Right lobe of liver (tissue), 6 donors: Measurements from ENCODE around the gene PITPNM3. TPM values are rescaled to one million over a fixed set of nuclear protein-coding genes. Genes with fewer than 3 reads are reported as not detected.

ENCODE experiments used
- ATAC-seq, 4 donors: fragments of 200-7000 bp; cut with Tn5 transposase; one replicate each; pipeline ENCODE4 v1.9.1; 2020; ENCODE audit warnings: mild to moderate bottlenecking in 4 of 4, moderate library complexity in 4 of 4
- DNase-seq, 3 donors: peaks; one replicate each; pipeline ENCODE4 v3.0.0-alpha.2; 2020
- H3K27ac ChIP-seq, 3 donors: fragments of 200-600 bp; one replicate each; pipeline ENCODE4 v1.8.0; 2022
- H3K27me3 ChIP-seq, 2 donors: fragments of 200-600 bp; one replicate each; pipeline ENCODE4 v1.8.0; 2022
- H3K36me3 ChIP-seq, 4 donors: fragments of 200-600 bp; sonication (generic) in 1 of 4; one replicate each; pipeline versions ENCODE4 v1.5.1 to v1.8.0; 2017 to 2022; ENCODE audit warnings: control low read depth in 1 of 4
- H3K4me1 ChIP-seq, 4 donors: fragments of 200-600 bp; sonication (generic) in 1 of 4; one replicate each; pipeline versions ENCODE4 v1.5.1 to v1.8.0; 2017 to 2022; ENCODE audit warnings: control low read depth in 1 of 4
- H3K4me3 ChIP-seq, 3 donors: fragments of 200-600 bp; one replicate each; pipeline ENCODE4 v1.8.0; 2022
- H3K9me3 ChIP-seq, 4 donors: fragments of 200-600 bp; sonication (generic) in 1 of 4; one replicate each; pipeline versions ENCODE4 v1.5.1 to v1.8.0; 2017 to 2022; ENCODE audit warnings: control low read depth in 1 of 4
- POLR2A ChIP-seq: fragments of 450-650 bp; IDR thresholded peaks from one replicate; pipeline ENCODE4 v1.6.1; 2017; ENCODE audit warnings: antibody characterized with exemption, mild to moderate bottlenecking
- WGBS: methylation state at CpG from one replicate; pipeline ENCODE4 v1.1.6; 2018; ENCODE audit warnings: low coverage, low lambda C conversion rate; ENCODE audit not compliant: insufficient coverage; ENCODE audit errors: missing lambda C conversion rate; 5-methylcytosine and 5-hydroxymethylcytosine counted together
- intact Hi-C, 2 donors: fragments of 100-400 bp; cut with DNase I; formaldehyde crosslinking; loops; one replicate each; pipeline versions ENCODE4 v1.11.2 to v1.14.1; 2022
- total RNA-seq, 6 experiments: library from RNA; depleted of rRNA in 2 of 6; stranded (reverse); fragments of >200 nt in 2 of 6; fragmentation: NEBNext Ultra II Directional in 3 of 6; extraction: Animal tissue kit (Norgen Biotek cat#: 25700) in 3 of 6; gene quantifications; one replicate each; pipeline versions ENCODE4 v1.1.0 to v1.2.4, GENCODE V29; 2016 to 2023
- TF ChIP-seq, protein P1 (sequence below), 4 donors: fragments of 200-600 bp in 3 of 4; fragments of 450-650 bp in 1 of 4; IDR thresholded peaks; one replicate each; pipeline versions ENCODE4 v1.5.1 to v1.8.0; 2016 to 2022; ENCODE audit warnings: antibody characterized with exemption in 4 of 4, mild to moderate bottlenecking in 2 of 4
- donor health status: DM: no; HTN: yes; CAD: no.
- donor health status: DM: no; HTN: no; CAD: no.
- donor health status: DM: no; HTN: no; CAD: no.
- donor health status: DM: no; HTN: yes; CAD: no.
- donor health status: DM: no; HTN: yes; CAD: no.

Gene PITPNM3
- total RNA-seq, 6 experiments from 2014 or later = 0.91 to 3.8 (median 1.2) TPM

GRCh38 chr17:6577686-6578263 is 21.4 kb upstream of the PITPNM3 start:
- ATAC-seq (peak in 1 of 4 donors; percentile 13), DNase-seq (no peak)
- no peaks in the 10 kb centered on the region for H3K4me1 ChIP-seq
- H3K9me3 ChIP-seq = no peaks in the 10 kb centered on the region
- H3K4me3 ChIP-seq = no peak overlapping the region
- no peak for TF ChIP-seq POLR2A
- TF ChIP-seq, protein P1, sequence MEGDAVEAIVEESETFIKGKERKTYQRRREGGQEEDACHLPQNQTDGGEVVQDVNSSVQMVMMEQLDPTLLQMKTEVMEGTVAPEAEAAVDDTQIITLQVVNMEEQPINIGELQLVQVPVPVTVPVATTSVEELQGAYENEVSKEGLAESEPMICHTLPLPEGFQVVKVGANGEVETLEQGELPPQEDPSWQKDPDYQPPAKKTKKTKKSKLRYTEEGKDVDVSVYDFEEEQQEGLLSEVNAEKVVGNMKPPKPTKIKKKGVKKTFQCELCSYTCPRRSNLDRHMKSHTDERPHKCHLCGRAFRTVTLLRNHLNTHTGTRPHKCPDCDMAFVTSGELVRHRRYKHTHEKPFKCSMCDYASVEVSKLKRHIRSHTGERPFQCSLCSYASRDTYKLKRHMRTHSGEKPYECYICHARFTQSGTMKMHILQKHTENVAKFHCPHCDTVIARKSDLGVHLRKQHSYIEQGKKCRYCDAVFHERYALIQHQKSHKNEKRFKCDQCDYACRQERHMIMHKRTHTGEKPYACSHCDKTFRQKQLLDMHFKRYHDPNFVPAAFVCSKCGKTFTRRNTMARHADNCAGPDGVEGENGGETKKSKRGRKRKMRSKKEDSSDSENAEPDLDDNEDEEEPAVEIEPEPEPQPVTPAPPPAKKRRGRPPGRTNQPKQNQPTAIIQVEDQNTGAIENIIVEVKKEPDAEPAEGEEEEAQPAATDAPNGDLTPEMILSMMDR (IDR thresholded peaks at IDR 0.05) = no peak
- 86% methylated on average over 5 of the region's 7 CpGs for WGBS
- H3K27me3 ChIP-seq = no peaks in the 10 kb centered on the region
- H3K27ac ChIP-seq = no peak overlapping the region
- intact Hi-C loops = loop anchor here in 1 of 2 donors (10.0 kb wide), 1 partner anchor 57 kb away; no protein-coding TSS in a partner anchor
- no peaks in the 10 kb centered on the region for H3K36me3 ChIP-seq

GRCh38 chr17:6576038-6576785 is 19.9 kb upstream of the PITPNM3 start:
- H3K4me1 ChIP-seq = no peaks in the 10 kb centered on the region
- no peak overlapping the region for H3K27ac ChIP-seq
- DNase-seq (no peak), ATAC-seq (no peak)
- no peak overlapping the region for H3K4me3 ChIP-seq
- no CpG with 5 or more reads among the region's 7 CpGs for WGBS
- no peaks in the 10 kb centered on the region for H3K9me3 ChIP-seq
- no peaks in the 10 kb centered on the region for H3K27me3 ChIP-seq
- TF ChIP-seq, protein P1 (IDR thresholded peaks at IDR 0.05) = no peak
- no peak for TF ChIP-seq POLR2A
- intact Hi-C loops = loop anchor here in 1 of 2 donors (10.0 kb wide), 1 partner anchor 59 kb away; no protein-coding TSS in a partner anchor
- H3K36me3 ChIP-seq = no peaks in the 10 kb centered on the region

DNA sequence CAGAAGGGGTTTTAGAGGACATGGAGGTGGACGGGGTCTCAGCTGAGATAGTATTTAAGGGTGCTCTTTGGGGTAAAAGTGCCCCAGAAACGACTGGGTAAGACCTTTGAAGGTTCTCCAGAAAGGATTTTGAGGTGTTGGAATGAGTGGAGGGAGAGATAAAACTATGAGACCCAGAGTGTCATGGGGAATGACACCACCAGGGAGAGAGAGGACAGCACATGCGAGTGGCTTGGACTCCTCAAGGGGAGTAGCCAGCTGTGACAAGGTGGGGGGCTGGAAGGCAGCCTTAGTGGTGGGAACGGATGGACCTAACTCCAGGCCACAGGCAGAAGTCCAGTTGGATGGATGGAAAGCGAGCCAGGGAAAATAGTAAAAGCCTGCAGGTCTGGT is 19.2 kb upstream of the PITPNM3 start:
- DNase-seq = no peak

GRCh38 chr17:6574687-6575595 is 18.6 kb upstream of the PITPNM3 start:
- peak in 2 of 3 donors; percentile 54 to 63 for DNase-seq
- Histone ChIP-seq H3K4me3 (no peak overlapping the region), H3K36me3 (no peaks in the 10 kb centered on the region), H3K27ac (no peak overlapping the region), H3K27me3 (no peaks in the 10 kb centered on the region), H3K4me1 (no peaks in the 10 kb centered on the region), H3K9me3 (no peaks in the 10 kb centered on the region)
- 55% methylated on average over 12 of the region's 23 CpGs for WGBS
- intact Hi-C loops = loop anchor here in 1 of 2 donors (10.0 kb wide), 1 partner anchor 60 kb away; no protein-coding TSS in a partner anchor
- ATAC-seq = peak; percentile 67 to 84 (median 82)
- no peak for TF ChIP-seq POLR2A
- TF ChIP-seq, protein P1 (IDR thresholded peaks at IDR 0.05) = no peak

More for the DNA sequence above, 19.2 kb upstream of the PITPNM3 start:
- H3K27me3 ChIP-seq = no peaks in the 10 kb centered on the region
- 79% methylated on average over 5 of the region's 5 CpGs for WGBS
- ATAC-seq = no peak
- no peaks in the 10 kb centered on the region for H3K4me1 ChIP-seq
- TF ChIP-seq, protein P1 (IDR thresholded peaks at IDR 0.05) = no peak
- TF ChIP-seq POLR2A = no peak
- no peaks in the 10 kb centered on the region for H3K36me3 ChIP-seq
- intact Hi-C loops = loop anchor here in 1 of 2 donors (10.0 kb wide), 1 partner anchor 59 kb away; no protein-coding TSS in a partner anchor
- H3K4me3 ChIP-seq = no peak overlapping the region
- no peak overlapping the region for H3K27ac ChIP-seq
- H3K9me3 ChIP-seq = no peaks in the 10 kb centered on the region
